WTC11 (cell line): ENCODE data around the gene PLXDC2. TPM values are rescaled to one million over a fixed set of nuclear protein-coding genes. Genes with fewer than 3 reads are reported as not detected.

Source experiments
- ATAC-seq: fragments of 200-7000 bp; cut with Tn5 transposase; 2 replicates; pipeline ENCODE4 v1.10.0; 2021; ENCODE audit warnings: mild to moderate bottlenecking, moderate library complexity
- CTCF ChIA-PET: fragments of 300-600 bp; sonication (Branson Sonifier 250); formaldehyde crosslinking; loops from one replicate; lab custom pipeline; 2021; ENCODE audit warnings: antibody characterized with exemption; lab: Charles Lee
- POLR2A ChIA-PET: fragments of 350-600 bp; sonication (Branson Sonifier 250); formaldehyde crosslinking; loops from one replicate; lab custom pipeline; 2021; ENCODE audit warnings: antibody characterized with exemption; lab: Charles Lee
- DNase-seq: peaks from one replicate; pipeline ENCODE4 v3.0.0; 2021; ENCODE audit warnings: low spot score
- H3K27ac Mint-ChIP-seq: 2 replicates; pipeline ENCODE4 v1.8.0; 2021; ENCODE audit warnings: mixed read lengths
- H3K27me3 Mint-ChIP-seq: 2 replicates; pipeline ENCODE4 v1.8.0; 2021; ENCODE audit warnings: low read depth, mild to moderate bottlenecking, moderate library complexity, mixed read lengths
- H3K36me3 Mint-ChIP-seq: 2 replicates; pipeline ENCODE4 v1.8.0; 2021; ENCODE audit warnings: mixed read lengths
- H3K4me1 Mint-ChIP-seq: 2 replicates; pipeline ENCODE4 v1.8.0; 2022; ENCODE audit warnings: mixed read lengths
- H3K4me3 Mint-ChIP-seq: 2 replicates; pipeline ENCODE4 v1.8.0; 2021; ENCODE audit warnings: mild to moderate bottlenecking, moderate library complexity, mixed read lengths
- H3K9me3 Mint-ChIP-seq: 2 replicates; pipeline ENCODE4 v1.8.0; 2021; ENCODE audit warnings: mixed read lengths
- SP1 ChIP-seq: sonication (generic); formaldehyde crosslinking; conservative IDR thresholded peaks from 2 replicates; pipeline ENCODE4 v1.8.1; 2022; ENCODE audit warnings: missing genetic modification reagents
- ZNF219 ChIP-seq: sonication (generic); formaldehyde crosslinking; IDR thresholded peaks from 2 replicates; pipeline ENCODE4 v1.8.0; 2023; ENCODE audit warnings: missing genetic modification reagents, mild to moderate bottlenecking, borderline replicate concordance
- ZNF425 ChIP-seq: fragments of 250-450 bp; sonication (Bioruptor Pico); conservative IDR thresholded peaks from 2 replicates; pipeline ENCODE4 v1.9.0; 2021; ENCODE audit warnings: mild to moderate bottlenecking
- total RNA-seq: library from RNA; stranded (reverse); gene quantifications from 3 replicates; pipeline ENCODE4 v1.2.3, GENCODE V29; 2021

Gene PLXDC2
- total RNA-seq, 1 experiment from 2014 or later, result 31.7 TPM

DNA sequence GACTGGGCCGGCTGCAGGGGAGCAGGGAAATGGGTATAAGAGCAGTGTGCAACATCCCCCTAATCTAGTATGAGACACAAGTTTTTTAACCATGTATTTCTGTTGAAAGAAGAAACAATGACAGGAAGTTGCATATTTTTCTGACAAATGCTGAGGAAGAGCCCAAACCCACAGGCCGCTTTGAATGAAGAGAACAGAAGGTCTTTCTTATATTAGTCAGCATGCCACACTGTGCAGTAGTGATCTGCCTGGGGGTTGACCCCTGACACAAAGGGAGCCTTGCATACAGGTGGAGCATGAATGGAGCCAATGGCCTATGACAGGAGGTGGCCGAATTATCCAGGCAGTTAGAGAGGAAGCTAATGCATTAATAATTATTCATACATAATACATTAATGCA lies 518.3 kb downstream of the PLXDC2 start:
- ATAC-seq, result no peak
- no peak overlapping the region for H3K27ac Mint-ChIP-seq
- ChIA-PET CTCF (no interaction called here), POLR2A (no interaction called here)
- H3K4me1 Mint-ChIP-seq, result no peaks in the 10 kb centered on the region
- no peak for DNase-seq
- H3K36me3 Mint-ChIP-seq, result peaks cover 50% of the 10 kb centered on the region
- peaks cover 6% of the 10 kb centered on the region; the same call in 1 of the 2 replicates for H3K27me3 Mint-ChIP-seq
- H3K4me3 Mint-ChIP-seq, result no peak overlapping the region
- H3K9me3 Mint-ChIP-seq, result peaks cover 64% of the 10 kb centered on the region
- TF ChIP-seq SP1 (CRISPR knock-in tag), result no peak
- TF ChIP-seq ZNF219 (CRISPR knock-in tag), result no peak
- TF ChIP-seq ZNF425 (CRISPR knock-in tag), result no peak
